Endodermal cell (in vitro differentiated cells): ENCODE data around the gene OSBPL3. TPM values are rescaled to one million over a fixed set of nuclear protein-coding genes. Genes with fewer than 3 reads are reported as not detected.
A peak's percentile ranks its signal among the peaks of the same experiment; 100 is the strongest.

Experiments
- DNase-seq: peaks from one replicate; pipeline ENCODE4 v3.0.0-alpha.2; 2017
- H3K27ac ChIP-seq: 2 replicates; pipeline ENCODE4 v1.5.1; 2013; ENCODE audit warnings: mild to moderate bottlenecking, low read depth, low read length, moderate library complexity
- H3K27me3 ChIP-seq: 2 replicates; pipeline ENCODE4 v1.6.1; 2013; ENCODE audit warnings: mild to moderate bottlenecking, low read length, moderate library complexity; ENCODE audit not compliant: insufficient read depth, control insufficient read depth, poor library complexity, severe bottlenecking
- H3K36me3 ChIP-seq: 2 replicates; pipeline ENCODE4 v1.7.0; 2013; ENCODE audit warnings: mild to moderate bottlenecking, low read length, moderate library complexity; ENCODE audit not compliant: control insufficient read depth, insufficient read depth
- H3K4me1 ChIP-seq: one replicate; pipeline ENCODE4 v1.7.0; 2013; ENCODE audit warnings: low read length; ENCODE audit not compliant: control insufficient read depth, insufficient read depth
- H3K4me3 ChIP-seq: 2 replicates; pipeline ENCODE4 v1.5.1; 2013; ENCODE audit warnings: mild to moderate bottlenecking, low read length, moderate library complexity
- H3K9ac ChIP-seq: 2 replicates; pipeline ENCODE4 v1.6.1; 2013; ENCODE audit warnings: mild to moderate bottlenecking, low read length, moderate library complexity; ENCODE audit not compliant: poor library complexity, severe bottlenecking; ENCODE audit errors: extremely low read depth
- H3K9me3 ChIP-seq: 2 replicates; pipeline ENCODE4 v1.6.1; 2013; ENCODE audit warnings: mild to moderate bottlenecking, low read length, moderate library complexity; ENCODE audit not compliant: control insufficient read depth
- H3K27ac Mint-ChIP-seq: 2 replicates; pipeline ENCODE4 v1.8.0; 2020; ENCODE audit warnings: mixed read lengths
- H3K27me3 Mint-ChIP-seq: 2 replicates; pipeline ENCODE4 v1.8.0; 2021; ENCODE audit warnings: mild to moderate bottlenecking, mixed read lengths; ENCODE audit not compliant: insufficient read depth
- H3K36me3 Mint-ChIP-seq: 2 replicates; pipeline ENCODE4 v1.8.0; 2020; ENCODE audit warnings: low read depth, mixed read lengths
- H3K4me1 Mint-ChIP-seq: 2 replicates; pipeline ENCODE4 v1.8.0; 2020; ENCODE audit warnings: mixed read lengths
- H3K4me3 Mint-ChIP-seq: 2 replicates; pipeline ENCODE4 v1.8.0; 2020; ENCODE audit warnings: mild to moderate bottlenecking, moderate library complexity, mixed read lengths
- H3K9me3 Mint-ChIP-seq: 2 replicates; pipeline ENCODE4 v1.8.0; 2020; ENCODE audit warnings: mild to moderate bottlenecking, mixed read lengths
- WGBS, 2 experiments: methylation state at CpG; one replicate each; pipeline versions ENCODE4 v1.1.5 to v1.1.7; 2013; ENCODE audit warnings: missing lambda C conversion rate in 2 of 2, mixed read lengths in 1 of 2; ENCODE audit not compliant: insufficient coverage in 1 of 2, insufficient read length in 1 of 2; 5-methylcytosine and 5-hydroxymethylcytosine counted together
- total RNA-seq, 2 donors: library from RNA; stranded (reverse); fragmentation: NEBNext Ultra II Directional in 1 of 2; extraction: Animal tissue kit (Norgen Biotek cat#: 25700) in 1 of 2; gene quantifications; 2 replicates in 1 of 2; 3 replicates in 1 of 2; pipeline ENCODE4 v1.2.1, GENCODE V29; 2021
- TF ChIP-seq, protein P1 (sequence below): fragments of 200-600 bp; sonication (generic); conservative IDR thresholded peaks from 2 replicates; pipeline ENCODE4 v1.5.0; 2021; ENCODE audit warnings: antibody characterized with exemption, mild to moderate bottlenecking

OSBPL3 gene
- total RNA-seq, 2 donors from 2014 or later = 9.8 to 11.3 TPM

DNA sequence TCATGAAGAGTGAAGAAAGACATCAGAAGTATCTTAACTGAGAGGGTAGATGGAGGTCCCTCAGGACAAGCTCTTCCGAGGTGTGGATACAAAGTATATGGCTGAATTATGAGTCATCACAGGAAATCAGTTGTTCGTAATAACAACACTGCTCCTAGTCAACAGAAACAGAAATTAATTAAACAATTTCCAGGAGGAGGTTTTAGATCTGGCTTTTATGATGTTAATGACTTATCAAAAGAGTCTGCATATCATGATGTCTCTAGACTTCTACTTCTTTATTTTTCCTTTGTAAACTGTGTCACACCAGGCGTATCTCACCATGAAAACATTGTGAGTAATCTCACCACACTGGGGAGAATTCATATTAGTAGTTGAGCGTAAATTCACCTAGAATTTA is 31.2 kb downstream of the OSBPL3 start:
- no peak for DNase-seq
- Histone ChIP-seq H3K36me3 (no peaks in the 10 kb centered on the region), H3K4me1 (no peaks in the 10 kb centered on the region), H3K9ac (no peak overlapping the region), H3K9me3 (no peaks in the 10 kb centered on the region), H3K4me3 (no peak overlapping the region), H3K27ac (no peak overlapping the region), H3K27me3 (no peaks in the 10 kb centered on the region)
- H3K36me3 Mint-ChIP-seq = no peaks in the 10 kb centered on the region
- no peaks in the 10 kb centered on the region for H3K9me3 Mint-ChIP-seq
- H3K4me3 Mint-ChIP-seq = no peak overlapping the region
- H3K4me1 Mint-ChIP-seq = peaks cover 11% of the 10 kb centered on the region
- no peak overlapping the region for H3K27ac Mint-ChIP-seq
- TF ChIP-seq, protein P1, sequence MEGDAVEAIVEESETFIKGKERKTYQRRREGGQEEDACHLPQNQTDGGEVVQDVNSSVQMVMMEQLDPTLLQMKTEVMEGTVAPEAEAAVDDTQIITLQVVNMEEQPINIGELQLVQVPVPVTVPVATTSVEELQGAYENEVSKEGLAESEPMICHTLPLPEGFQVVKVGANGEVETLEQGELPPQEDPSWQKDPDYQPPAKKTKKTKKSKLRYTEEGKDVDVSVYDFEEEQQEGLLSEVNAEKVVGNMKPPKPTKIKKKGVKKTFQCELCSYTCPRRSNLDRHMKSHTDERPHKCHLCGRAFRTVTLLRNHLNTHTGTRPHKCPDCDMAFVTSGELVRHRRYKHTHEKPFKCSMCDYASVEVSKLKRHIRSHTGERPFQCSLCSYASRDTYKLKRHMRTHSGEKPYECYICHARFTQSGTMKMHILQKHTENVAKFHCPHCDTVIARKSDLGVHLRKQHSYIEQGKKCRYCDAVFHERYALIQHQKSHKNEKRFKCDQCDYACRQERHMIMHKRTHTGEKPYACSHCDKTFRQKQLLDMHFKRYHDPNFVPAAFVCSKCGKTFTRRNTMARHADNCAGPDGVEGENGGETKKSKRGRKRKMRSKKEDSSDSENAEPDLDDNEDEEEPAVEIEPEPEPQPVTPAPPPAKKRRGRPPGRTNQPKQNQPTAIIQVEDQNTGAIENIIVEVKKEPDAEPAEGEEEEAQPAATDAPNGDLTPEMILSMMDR = no peak
- WGBS, 2 experiments = 84 to 86% methylated on average over 2 to 4 of the region's 4 CpGs
- H3K27me3 Mint-ChIP-seq = no peaks in the 10 kb centered on the region

DNA sequence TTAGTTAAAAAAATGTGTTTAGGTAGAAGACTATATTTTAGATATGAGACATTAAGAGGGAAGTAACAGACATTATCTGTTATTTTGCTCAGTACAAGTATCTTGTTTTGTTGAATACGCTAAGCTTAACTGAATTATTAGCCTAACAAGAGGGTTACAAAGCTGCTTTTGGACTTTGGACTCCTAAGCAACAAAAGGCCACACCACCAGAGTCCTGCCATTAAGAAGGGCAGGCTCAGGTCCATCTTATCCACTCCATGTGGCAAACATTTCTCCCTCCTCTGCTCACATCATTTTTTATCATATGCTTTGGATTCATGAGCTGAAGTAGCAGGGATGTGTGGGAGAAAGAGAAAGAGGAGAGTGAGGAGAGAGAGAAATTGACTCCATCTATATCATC is 33.5 kb downstream of the OSBPL3 start:
- no peaks in the 10 kb centered on the region for H3K4me1 ChIP-seq
- TF ChIP-seq, protein P1 = no peak

DNA sequence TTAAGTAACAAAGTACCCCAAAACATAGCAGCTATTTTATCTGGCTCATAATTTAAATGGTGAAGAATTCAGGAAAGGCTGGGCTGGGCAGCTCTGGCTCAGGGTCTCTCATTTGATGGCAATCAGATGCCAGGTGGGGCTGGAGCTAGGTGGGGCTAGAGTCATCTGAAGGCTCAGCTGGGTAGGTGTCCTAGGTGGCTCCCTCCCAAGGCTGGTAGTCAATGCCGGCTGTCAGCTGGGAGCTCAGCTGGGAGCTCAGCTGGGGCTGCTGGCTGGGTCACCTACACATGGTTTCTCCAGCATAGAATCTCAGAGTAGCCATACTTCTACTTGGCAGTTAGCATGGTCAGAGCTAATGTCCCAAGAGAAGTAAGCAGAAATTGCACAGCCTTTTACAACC is 34.1 kb downstream of the OSBPL3 start:
- Mint-ChIP-seq H3K4me1 (peaks cover 11% of the 10 kb centered on the region), H3K9me3 (no peaks in the 10 kb centered on the region), H3K36me3 (no peaks in the 10 kb centered on the region), H3K27me3 (no peaks in the 10 kb centered on the region), H3K4me3 (no peak overlapping the region), H3K27ac (no peak overlapping the region)
- 53% methylated on average over 1 of the region's 1 CpG; no CpG with 5 or more reads in 1 of the 2 experiments for WGBS, 2 experiments
- no peak overlapping the region for H3K4me3 ChIP-seq
- TF ChIP-seq, protein P1 = peak; percentile 13
- H3K9ac ChIP-seq = no peak overlapping the region
- DNase-seq = peak; percentile 53
- H3K27ac ChIP-seq = no peak overlapping the region
- H3K4me1 ChIP-seq = no peaks in the 10 kb centered on the region
- H3K9me3 ChIP-seq = no peaks in the 10 kb centered on the region
- no peaks in the 10 kb centered on the region for H3K27me3 ChIP-seq
- no peaks in the 10 kb centered on the region for H3K36me3 ChIP-seq

More for the DNA sequence above, 33.5 kb downstream of the OSBPL3 start:
- H3K9me3 Mint-ChIP-seq = no peaks in the 10 kb centered on the region
- Histone ChIP-seq H3K36me3 (no peaks in the 10 kb centered on the region), H3K4me3 (no peak overlapping the region), H3K9ac (no peak overlapping the region), H3K9me3 (no peaks in the 10 kb centered on the region), H3K27ac (no peak overlapping the region), H3K27me3 (no peaks in the 10 kb centered on the region)
- no peaks in the 10 kb centered on the region for H3K27me3 Mint-ChIP-seq
- no peak for DNase-seq
- H3K4me3 Mint-ChIP-seq = no peak overlapping the region
- H3K4me1 Mint-ChIP-seq = peaks cover 11% of the 10 kb centered on the region
- H3K27ac Mint-ChIP-seq = no peak overlapping the region
- WGBS, 2 experiments = 96 to 100% methylated on average over 1 of the region's 1 CpG
- no peaks in the 10 kb centered on the region for H3K36me3 Mint-ChIP-seq
